OCI-LY3 (cell line): ENCODE measurements around the gene PTPRN2.

ENCODE experiments used
- EZH2phosphoT487 ChIP-seq: fragments of 200-600 bp; shearing (Covaris generic); IDR thresholded peaks from 2 replicates; pipeline ENCODE4 v1.6.1; 2018; ENCODE audit warnings: antibody characterized with exemption, mixed run types, low read depth
- TF ChIP-seq, protein P1 (sequence below): fragments of 200-600, 300-600 bp; sonication (generic); IDR thresholded peaks from 2 replicates; pipeline ENCODE4 v1.5.1; 2014; ENCODE audit warnings: antibody characterized with exemption, low read length, low read depth

DNA sequence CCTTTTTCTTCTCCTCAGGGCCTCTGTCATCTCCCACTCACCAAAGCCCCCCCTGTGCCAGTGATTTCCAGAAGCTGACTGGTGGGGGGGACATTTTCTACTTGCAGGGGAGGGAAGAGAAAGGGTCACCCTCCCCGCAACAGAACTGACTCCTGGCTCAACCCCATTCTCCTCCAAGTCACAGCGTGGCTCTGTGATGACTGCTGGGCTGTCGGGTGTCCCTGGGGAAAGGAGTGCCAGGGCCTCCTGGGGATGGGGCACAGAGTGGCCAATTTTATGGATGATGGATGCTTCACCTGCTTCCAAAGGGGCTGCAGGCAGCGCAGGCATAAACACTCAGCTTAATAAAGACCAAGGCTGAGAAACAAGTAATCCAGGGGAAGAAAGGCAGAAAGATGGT, 523.0 kb downstream of the PTPRN2 start:
- TF ChIP-seq, protein P1, sequence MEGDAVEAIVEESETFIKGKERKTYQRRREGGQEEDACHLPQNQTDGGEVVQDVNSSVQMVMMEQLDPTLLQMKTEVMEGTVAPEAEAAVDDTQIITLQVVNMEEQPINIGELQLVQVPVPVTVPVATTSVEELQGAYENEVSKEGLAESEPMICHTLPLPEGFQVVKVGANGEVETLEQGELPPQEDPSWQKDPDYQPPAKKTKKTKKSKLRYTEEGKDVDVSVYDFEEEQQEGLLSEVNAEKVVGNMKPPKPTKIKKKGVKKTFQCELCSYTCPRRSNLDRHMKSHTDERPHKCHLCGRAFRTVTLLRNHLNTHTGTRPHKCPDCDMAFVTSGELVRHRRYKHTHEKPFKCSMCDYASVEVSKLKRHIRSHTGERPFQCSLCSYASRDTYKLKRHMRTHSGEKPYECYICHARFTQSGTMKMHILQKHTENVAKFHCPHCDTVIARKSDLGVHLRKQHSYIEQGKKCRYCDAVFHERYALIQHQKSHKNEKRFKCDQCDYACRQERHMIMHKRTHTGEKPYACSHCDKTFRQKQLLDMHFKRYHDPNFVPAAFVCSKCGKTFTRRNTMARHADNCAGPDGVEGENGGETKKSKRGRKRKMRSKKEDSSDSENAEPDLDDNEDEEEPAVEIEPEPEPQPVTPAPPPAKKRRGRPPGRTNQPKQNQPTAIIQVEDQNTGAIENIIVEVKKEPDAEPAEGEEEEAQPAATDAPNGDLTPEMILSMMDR: no peak
- no peak for TF ChIP-seq EZH2phosphoT487
